GM18873 (cell line): Measurements from ENCODE around the gene RHOU.

ENCODE experiments used
- ATAC-seq: cut with Tn5 transposase; IDR thresholded peaks from one replicate; pipeline ENCODE4 v1.9.1; 2021; ENCODE audit warnings: mild to moderate bottlenecking, moderate library complexity, moderate number of reproducible peaks; ENCODE audit not compliant: unreplicated experiment, low FRiP score

RHOU gene

DNA sequence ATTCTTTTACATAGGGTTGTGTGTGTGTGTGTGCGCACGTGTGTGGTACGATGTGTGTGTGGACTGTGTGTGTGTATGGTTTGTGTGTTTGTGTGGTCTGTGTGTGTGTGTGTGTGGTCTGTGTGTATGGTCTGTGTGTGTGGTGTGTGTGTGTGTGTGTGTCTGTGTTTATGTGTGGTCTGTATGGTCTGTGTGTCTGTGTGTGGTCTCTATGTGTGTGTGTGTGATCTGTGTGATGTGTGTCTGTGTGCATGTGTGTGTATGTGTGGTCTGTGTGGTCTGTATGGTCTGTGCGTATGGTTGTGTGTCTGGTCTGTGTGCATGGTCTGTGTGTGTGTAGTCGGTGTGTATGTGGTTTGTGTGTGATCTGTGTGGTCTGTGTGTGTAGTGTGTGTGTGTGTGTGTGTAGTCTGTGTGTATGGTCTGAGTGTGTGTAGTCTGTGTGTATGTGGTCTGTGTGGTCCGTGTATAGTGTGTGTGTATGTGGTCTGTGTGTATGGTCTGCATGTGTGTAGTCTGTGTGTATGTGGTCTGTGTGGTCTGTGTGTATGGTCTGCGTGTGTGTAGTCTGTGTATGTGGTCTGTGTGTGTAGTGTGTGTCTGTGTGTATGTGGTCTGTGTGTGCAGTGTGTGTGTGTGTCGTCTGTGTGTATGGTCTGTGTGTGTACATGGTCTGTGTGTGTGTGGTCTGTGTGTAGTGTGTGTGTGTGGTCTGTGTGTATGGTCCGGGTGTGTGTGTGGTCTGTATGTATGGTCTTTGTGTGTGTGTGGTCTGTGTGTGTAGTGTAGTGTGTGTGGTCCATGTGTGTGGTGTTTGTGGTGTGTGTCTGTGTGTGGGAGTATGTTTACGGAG, 46.8 kb downstream of the RHOU start:
- ATAC-seq: no peak

DNA sequence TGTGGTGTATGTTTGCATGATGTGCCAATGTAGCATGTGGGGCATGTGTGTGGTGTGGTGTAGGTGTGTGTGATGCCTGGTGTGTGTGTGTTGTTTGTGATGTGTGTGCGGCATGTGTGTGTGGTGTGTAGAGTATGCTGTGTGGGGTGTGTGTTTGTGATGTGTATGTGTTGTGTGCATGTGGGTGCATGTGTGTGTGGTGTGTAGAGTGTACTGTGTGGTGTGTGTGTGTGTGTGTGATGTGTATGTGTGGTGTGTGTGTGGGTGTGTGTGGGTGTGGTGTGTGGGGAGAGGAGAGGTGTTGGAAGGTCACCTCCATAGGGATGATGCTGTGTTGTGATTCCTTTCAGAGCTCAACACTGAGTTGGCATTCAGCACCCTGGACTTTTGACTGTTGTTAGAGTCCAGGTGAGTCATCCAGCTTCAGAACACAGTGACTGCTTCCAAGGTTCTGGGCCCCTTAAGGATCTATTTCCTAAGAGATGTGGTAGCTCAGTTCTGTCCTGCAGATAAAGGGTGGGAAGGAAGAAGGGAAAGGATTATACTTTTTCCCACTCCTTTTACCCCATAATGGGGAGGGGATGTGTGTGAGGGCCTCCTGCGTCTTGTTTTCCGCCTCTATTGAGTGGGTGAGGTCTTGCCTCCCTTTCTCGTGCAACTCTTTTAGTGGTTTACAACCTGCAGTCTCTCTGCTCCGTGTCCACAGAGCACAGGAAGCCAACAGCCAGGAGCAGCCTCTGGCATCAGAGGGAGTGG, 47.6 kb downstream of the RHOU start:
- ATAC-seq: no peak

DNA sequence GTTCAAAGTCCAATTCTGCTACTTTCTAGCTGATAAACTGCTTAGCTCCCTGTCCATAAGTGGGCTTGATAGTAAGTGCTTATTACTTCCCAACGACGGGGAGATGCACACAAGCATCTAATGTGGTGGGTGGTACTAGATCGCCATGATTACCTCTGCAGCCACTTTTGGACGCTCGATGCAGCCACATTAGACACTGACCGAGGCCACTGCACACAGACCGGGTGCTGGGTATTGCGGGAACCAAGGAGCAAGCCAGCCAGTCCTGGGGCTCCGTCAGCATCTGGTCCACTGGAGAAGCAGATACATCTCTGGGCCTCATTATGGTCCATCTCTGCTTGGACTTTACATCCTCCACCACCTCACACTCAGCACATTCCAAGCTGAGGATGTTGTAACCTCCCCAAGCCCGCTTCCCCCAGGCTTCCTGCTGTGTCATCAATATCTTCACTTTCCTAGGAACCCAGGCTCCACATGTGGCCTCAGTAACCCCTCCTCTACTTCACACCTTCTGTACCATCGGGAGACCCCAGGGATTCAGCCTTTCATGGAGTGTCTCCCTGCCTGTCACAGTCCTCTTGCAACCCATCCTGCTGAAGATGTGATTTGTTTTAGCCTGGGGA, 48.2 kb downstream of the RHOU start:
- ATAC-seq: no peak

DNA sequence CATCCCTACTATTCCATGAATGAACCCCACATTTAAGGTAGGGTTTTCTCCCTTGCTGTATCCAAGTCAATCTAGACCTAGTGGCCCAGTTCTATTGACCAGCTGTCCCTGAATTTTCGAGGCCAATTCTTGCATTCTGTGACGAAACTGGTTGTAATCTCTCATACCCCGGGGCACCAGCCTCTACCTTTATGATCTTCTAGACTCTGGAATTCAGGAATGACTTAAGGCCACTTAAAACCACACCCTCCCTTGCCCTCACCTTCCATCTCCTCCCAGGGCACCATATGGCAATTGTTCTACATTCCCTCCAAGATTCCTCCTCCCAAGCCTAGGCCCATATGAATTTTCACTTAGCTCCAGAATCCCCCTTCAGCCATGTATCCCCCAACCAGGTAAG, 48.9 kb downstream of the RHOU start:
- ATAC-seq: no peak

DNA sequence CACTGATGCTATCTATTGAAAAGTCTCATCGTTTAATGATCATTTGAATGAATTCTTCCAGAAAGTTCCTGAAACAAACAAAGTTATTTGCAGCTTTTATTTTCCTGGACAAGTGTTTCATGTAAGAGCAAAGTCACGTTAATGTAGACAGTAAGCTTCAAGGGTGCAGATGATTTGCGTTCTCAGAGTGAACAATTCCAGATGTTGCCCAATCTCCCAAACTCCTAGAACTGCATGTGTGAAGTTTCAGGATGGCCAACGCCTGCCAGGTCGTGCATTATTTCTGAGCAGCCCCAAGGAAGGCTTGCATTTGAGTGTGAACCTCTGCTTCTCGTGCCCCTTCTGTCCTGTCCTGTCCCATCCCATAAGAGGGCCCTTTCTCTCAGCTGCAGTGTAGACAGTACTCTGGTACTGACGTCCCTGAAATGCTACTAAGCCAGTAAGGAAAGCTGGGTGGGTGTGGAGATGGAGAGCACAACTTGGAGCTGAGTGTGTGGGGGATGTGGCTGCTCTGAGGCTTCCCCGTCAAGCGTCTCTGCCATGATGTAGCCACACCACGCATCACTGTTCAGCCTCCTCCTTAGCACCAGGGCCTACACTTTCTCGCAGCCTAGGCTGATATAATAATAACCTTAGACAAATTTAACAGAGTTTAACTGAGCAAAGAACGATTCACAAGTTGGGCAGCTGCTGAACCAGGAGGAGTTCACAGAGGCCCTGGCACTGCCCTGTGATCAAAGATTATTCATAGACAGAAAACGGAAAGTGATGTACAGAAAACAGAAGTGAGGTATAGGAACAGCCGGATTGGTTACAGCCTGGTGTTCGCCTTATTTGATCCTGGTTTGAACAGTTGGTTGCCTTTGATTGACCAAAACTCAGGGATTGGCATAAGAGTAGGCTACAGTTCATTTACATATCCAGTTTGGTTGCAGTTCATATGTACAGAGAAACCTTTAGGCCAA, 50.4 kb downstream of the RHOU start:
- ATAC-seq: no peak

DNA sequence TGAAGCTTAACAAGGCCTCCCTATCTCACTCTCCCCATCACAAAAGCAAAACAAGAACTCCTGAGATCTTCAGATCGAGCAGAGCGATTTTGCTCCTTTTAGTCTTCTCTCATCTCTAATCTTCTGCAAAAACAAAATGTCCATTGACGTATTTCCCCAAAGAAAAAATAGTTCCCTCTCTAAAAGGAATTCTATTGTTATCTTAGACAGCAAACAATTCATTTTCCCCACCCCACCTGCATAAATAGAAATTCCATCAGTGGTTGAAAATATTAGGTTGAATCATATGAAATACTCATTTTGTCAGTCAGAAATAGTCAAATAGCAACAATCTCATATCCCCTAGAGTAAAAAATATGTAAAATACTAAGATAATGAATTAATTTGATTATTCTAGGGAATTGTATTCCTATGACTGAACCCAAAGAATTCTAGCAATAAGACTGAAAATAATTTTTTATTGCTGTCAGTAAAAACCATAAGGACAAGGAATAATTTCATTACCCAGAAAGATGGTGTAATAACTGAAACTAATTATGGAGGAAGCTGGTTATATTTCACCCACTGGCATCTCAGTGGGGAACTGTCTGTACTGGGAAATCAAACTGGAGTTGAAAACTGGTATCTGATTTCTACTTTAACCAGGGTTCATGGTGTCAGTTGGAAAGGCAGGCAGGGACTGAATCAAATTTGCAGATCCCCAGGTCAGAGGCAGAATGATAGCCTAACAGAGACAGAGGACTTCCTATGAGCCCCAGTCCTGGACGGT, 51.3 kb downstream of the RHOU start:
- no peak for ATAC-seq

DNA sequence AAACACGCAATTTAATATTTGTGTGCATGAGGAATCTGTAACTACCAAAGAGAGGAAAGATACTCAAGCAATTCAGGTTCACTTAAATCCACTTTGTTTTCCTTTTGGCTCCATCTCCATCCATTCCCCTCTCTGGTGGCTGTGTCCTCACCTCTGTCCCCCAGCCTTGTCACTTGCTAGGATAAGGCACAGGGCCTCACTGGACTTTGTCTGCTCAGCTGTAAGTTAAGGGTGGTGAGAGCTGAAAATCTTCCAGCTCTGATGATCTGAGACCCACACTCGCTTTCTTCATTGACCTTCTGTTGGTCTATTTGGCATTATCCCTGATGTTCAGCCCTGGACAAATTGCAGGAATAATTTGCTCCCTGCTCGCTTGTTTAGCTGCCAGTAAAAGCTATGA, 56.5 kb downstream of the RHOU start:
- no peak for ATAC-seq

DNA sequence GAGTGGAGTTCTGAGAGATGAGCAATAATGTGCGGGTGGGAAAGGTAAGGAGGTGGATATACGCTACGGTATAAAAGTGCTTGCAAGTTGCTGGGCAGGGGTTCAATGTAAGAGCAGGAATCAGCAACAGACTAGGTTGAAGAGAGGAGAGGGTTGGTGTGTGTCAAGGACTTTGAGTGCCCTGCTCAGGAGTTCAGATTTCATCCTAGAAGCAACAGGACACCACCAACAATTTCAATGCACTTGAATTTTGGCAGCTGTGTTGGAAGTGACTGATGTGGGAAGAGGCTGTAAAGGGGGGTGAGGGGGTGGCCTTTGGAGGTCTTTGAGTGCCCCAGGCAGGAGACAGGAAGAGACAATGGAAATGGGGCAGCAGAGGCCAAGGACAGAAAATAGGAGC, 57.3 kb downstream of the RHOU start:
- ATAC-seq: no peak

DNA sequence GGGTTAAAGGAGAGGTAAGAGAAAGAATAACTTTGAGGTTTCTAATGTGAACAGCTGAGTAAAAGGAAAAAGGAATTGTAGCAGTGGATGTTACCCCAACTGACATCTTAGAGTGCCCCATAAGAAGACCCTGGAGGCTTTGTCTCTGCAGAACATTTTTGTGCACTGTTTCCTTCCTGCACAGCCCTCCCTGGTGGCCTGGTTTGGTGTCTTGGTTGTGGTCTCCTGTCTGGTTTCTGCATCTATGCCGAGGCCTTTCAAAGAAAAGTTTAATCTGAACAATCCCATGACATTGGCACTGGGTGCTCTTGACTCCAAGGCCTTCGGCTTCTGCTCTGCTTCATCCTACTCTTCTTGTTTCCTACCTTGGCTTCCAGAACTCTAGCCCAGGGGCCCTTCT, 57.8 kb downstream of the RHOU start:
- no peak for ATAC-seq

DNA sequence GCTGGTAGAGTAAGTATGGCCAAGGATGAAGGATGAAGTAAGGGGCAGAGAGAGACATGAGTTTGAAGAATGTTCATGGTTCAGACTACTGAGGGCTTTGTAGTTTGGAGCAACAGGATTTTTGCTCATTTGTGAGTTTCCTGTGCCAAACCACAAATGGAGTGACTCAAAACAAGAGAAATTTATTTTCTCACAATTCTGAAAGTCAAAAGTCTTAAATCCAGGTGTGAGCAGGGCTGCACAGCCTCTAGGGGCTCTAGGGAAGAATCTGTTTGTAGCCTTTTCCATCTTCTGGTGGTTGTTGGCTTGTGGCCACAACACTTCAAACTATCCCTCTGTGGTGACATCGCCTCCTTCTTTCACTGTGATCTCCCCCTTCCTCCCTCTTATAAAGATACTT, 58.9 kb downstream of the RHOU start:
- ATAC-seq: no peak

DNA sequence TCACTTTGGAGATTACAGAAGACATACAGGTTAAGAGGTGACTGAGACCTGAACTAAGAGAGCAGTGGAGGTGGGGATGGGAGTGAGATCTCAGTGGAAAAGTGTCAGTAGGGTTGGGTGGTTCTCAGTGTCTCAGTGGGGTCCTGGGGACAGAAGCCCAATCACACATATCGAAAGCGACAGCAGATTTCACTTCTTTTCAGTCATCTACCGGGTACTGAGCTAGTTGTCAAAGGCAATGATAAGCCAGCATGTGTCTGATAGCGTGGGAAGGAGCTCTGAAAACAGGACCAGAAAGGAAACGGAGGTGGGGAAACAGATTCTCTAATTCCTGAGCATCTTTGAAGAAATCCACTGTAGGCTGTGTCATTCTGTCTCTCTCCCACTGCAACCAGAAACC, 59.5 kb downstream of the RHOU start:
- no peak for ATAC-seq

DNA sequence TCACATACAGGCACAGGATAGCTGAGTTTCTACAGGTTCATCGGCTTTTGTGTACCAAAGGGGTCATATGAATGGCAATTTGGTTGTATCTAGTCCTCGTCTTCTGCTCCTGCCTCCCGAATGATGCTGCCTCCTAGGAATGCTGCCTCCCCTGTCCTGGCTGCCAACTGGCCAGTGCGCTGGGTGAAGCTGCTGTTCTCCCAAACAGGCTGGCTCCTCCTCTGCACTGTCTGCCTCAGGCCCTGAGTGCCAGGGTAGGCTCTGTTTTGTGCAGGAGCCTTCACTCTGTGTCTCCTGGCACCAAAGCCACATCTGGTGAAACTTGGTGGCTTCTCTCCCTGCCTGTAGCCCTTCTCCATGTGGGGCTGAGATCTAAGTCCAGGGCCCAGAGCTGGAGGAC, 60.3 kb downstream of the RHOU start:
- no peak for ATAC-seq
